A673 (cell line): ENCODE data around the gene BLOC1S3. TPM values are rescaled to one million over a fixed set of nuclear protein-coding genes. Genes with fewer than 3 reads are reported as not detected.
A peak's percentile ranks its signal among the peaks of the same experiment; 100 is the strongest.

ENCODE experiments used
- BruUV-seq: library from RNA; stranded (reverse); fragments of 400-500 nt; replicated peaks from 2 replicates; lab custom pipeline; 2021; lab: Mats Ljungman, UMichigan
- CTCF ChIA-PET: fragments of 300-600 bp; sonication (Branson Sonifier 250); formaldehyde crosslinking; loops from one replicate; lab custom pipeline; 2022; ENCODE audit warnings: antibody characterized with exemption; lab: Charles Lee
- POLR2A ChIA-PET: fragments of 300-600 bp; sonication (Branson Sonifier 250); formaldehyde crosslinking; loops from one replicate; lab custom pipeline; 2022; ENCODE audit warnings: antibody characterized with exemption; ENCODE audit not compliant: low non-redundant PET; lab: Charles Lee
- DNase-seq: peaks from one replicate; pipeline ENCODE4 v3.0.0-alpha.2; 2015; ENCODE audit warnings: low spot score
- H3K27ac ChIP-seq: fragments of 200-600 bp; sonication (generic); 2 replicates; pipeline ENCODE4 v1.5.1; 2016; ENCODE audit warnings: mixed run types, low read depth, mild to moderate bottlenecking, mixed read lengths, antibody characterized with exemption, low read length; ENCODE audit not compliant: poor library complexity, severe bottlenecking
- H3K27me3 ChIP-seq: fragments of 200-600 bp; sonication (generic); replicated peaks from 2 replicates; pipeline ENCODE4 v1.6.1; 2017; ENCODE audit warnings: mixed run types, low read depth, mild to moderate bottlenecking, mixed read lengths, antibody characterized with exemption, low read length; ENCODE audit not compliant: insufficient read depth, poor library complexity
- H3K36me3 ChIP-seq: fragments of 200-600 bp; sonication (generic); 2 replicates; pipeline ENCODE4 v1.6.1; 2016; ENCODE audit warnings: mixed run types, mild to moderate bottlenecking, mixed read lengths, antibody characterized with exemption, low read length; ENCODE audit not compliant: insufficient read depth, poor library complexity, severe bottlenecking
- H3K4me1 ChIP-seq: fragments of 200-600 bp; sonication (generic); 2 replicates; pipeline ENCODE4 v1.6.1; 2017; ENCODE audit warnings: mixed run types, mild to moderate bottlenecking, mixed read lengths, antibody characterized with exemption, low read length; ENCODE audit not compliant: insufficient read depth, poor library complexity, severe bottlenecking
- H3K4me3 ChIP-seq: fragments of 200-600 bp; sonication (generic); 2 replicates; pipeline ENCODE4 v1.5.1; 2016; ENCODE audit warnings: low read depth, mixed run types, mild to moderate bottlenecking, mixed read lengths, low read length; ENCODE audit not compliant: poor library complexity, severe bottlenecking
- H3K9me3 ChIP-seq: fragments of 200-600 bp; sonication (generic); 2 replicates; pipeline ENCODE4 v1.6.1; 2016; ENCODE audit warnings: mixed run types, low read depth, mild to moderate bottlenecking, mixed read lengths, antibody characterized with exemption, low read length; ENCODE audit not compliant: poor library complexity, severe bottlenecking
- CTCF ChIP-seq: fragments of 300-800, 200-600 bp; sonication (generic); conservative IDR thresholded peaks from 2 replicates; pipeline ENCODE4 v1.5.1; 2017; ENCODE audit warnings: low read depth, mild to moderate bottlenecking, antibody characterized with exemption, low read length, moderate library complexity, mixed read lengths
- EZH2 ChIP-seq: fragments of 200-600 bp; sonication (generic); IDR thresholded peaks from 2 replicates; pipeline ENCODE4 v1.6.1; 2017; ENCODE audit warnings: borderline replicate concordance, low read depth, mild to moderate bottlenecking, mixed read lengths, antibody characterized with exemption, low read length; ENCODE audit not compliant: poor library complexity, severe bottlenecking
- intact Hi-C: fragments of 100-400 bp; cut with micrococcal nuclease; formaldehyde crosslinking; loops from one replicate; pipeline ENCODE4 v1.10.0; 2022; ENCODE audit not compliant: unreplicated experiment
- total RNA-seq: library from RNA; stranded (reverse); gene quantifications from 2 replicates; pipeline ENCODE4 v1.2.3, GENCODE V29; 2021

The BLOC1S3 gene
- total RNA-seq, 1 experiment from 2014 or later: 8.7 TPM

- ChIA-PET POLR2A (interaction anchor here (0.6 kb wide), 1 partner anchor 16 kb away, joined by 3 read pairs; no protein-coding TSS in a partner anchor), CTCF (no interaction called here)
- Histone ChIP-seq H3K27me3 (peaks cover 1% of the 10 kb centered on the region), H3K27ac (no peak overlapping the region), H3K9me3 (no peaks in the 10 kb centered on the region), H3K4me3 (no peak overlapping the region), H3K4me1 (no peaks in the 10 kb centered on the region), H3K36me3 (peaks cover 13% of the 10 kb centered on the region)
- intact Hi-C loops: no loop called here
- TF ChIP-seq EZH2 (no peak), CTCF (no peak)
- TSS peak; percentile 29 for BruUV-seq
- no peak for DNase-seq
Measured at GRCh38 chr19:45146741-45147205, 31.8 kb upstream of the BLOC1S3 start.

- Histone ChIP-seq H3K9me3 (no peaks in the 10 kb centered on the region), H3K4me1 (peaks cover 5% of the 10 kb centered on the region), H3K27me3 (peaks cover 14% of the 10 kb centered on the region), H3K36me3 (peaks cover 13% of the 10 kb centered on the region), H3K27ac (no peak overlapping the region), H3K4me3 (no peak overlapping the region)
- TF ChIP-seq CTCF (0 out of 2 replicates have a peak, but pooled peaks have one; percentile 26), EZH2 (no peak)
- CTCF ChIA-PET: interaction anchor here (0.6 to 1.0 kb wide), 2 partner anchors 89 to 361 kb away, joined by 3 read pairs; no protein-coding TSS in a partner anchor
- intact Hi-C loops: no loop called here
- POLR2A ChIA-PET: no interaction called here
- BruUV-seq: no TSS peak
- DNase-seq: no peak
Measured at GRCh38 chr19:45147835-45148676, 30.5 kb upstream of the BLOC1S3 start.

- H3K4me1 ChIP-seq: peaks cover 13% of the 10 kb centered on the region
- H3K36me3 ChIP-seq: peaks cover 8% of the 10 kb centered on the region
- H3K4me3 ChIP-seq: no peak overlapping the region
- no TSS peak for BruUV-seq
- no peak for TF ChIP-seq EZH2
- H3K9me3 ChIP-seq: no peaks in the 10 kb centered on the region
- POLR2A ChIA-PET: interaction anchor here (0.6 kb wide), 1 partner anchor 620 kb away, joined by 3 read pairs; the partner anchor contains the start of gene SIX5
- H3K27me3 ChIP-seq: peaks cover 17% of the 10 kb centered on the region
- no peak for DNase-seq
- CTCF ChIA-PET: interaction anchor here (1.0 kb wide), 1 partner anchor 90 kb away, joined by 3 read pairs; no protein-coding TSS in a partner anchor
- intact Hi-C loops: no loop called here
- no peak overlapping the region for H3K27ac ChIP-seq
Measured at GRCh38 chr19:45149129-45149528, 29.5 kb upstream of the BLOC1S3 start.
